AG08395 (cell line): Measurements from ENCODE around the gene LHX4.

Experiments used
- DNase-seq: peaks from one replicate; pipeline ENCODE4 v3.0.0; 2012; ENCODE audit warnings: mixed read lengths, low spot score

The LHX4 gene

GRCh38 chr1:180299479-180300221 is 69.6 kb downstream of the LHX4 start:
- no peak for DNase-seq

- no peak for DNase-seq
Measured at GRCh38 chr1:180301135-180301742, 71.2 kb downstream of the LHX4 start.

GRCh38 chr1:180309338-180309737 is 79.3 kb downstream of the LHX4 start:
- DNase-seq = peak; percentile 64

- DNase-seq = no peak
Measured at GRCh38 chr1:180310095-180310494, 80.0 kb downstream of the LHX4 start.

DNA sequence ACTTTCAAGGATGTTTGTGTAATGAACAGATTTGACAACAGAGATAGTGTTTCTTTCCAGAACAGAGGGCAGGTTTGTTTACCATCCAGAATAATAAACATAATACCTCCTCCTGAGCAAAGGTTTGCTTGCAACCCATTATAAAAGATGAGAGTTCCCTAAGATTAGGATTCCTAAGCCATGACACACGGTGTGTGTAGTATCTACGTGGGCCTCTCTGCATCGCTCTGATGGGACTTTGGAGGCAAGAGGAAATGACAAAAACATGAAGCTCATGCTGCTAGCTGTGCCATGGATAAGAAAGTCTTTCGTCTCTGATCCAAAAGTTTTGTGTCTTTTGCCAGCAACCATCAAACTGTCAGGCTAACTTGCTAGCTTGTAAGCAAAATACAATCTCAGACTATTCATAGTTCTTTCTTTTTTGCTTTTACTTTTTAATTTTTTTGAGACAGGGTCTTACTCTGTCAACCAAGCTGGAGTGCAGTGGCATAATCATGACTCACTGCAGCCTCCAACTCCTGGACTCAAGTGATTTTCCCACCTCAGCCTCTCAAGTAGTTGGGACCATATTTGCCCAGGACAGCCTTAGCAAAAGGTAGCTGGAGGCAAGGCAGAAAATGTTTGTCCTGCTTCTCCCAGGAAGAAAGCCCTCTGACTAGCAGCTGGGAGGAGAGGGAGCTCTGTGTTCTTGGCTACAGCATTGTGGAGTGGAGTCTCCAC is 81.1 kb downstream of the LHX4 start:
- DNase-seq = no peak

- no peak for DNase-seq
Measured at GRCh38 chr1:180312926-180313325, 82.9 kb downstream of the LHX4 start.

DNA sequence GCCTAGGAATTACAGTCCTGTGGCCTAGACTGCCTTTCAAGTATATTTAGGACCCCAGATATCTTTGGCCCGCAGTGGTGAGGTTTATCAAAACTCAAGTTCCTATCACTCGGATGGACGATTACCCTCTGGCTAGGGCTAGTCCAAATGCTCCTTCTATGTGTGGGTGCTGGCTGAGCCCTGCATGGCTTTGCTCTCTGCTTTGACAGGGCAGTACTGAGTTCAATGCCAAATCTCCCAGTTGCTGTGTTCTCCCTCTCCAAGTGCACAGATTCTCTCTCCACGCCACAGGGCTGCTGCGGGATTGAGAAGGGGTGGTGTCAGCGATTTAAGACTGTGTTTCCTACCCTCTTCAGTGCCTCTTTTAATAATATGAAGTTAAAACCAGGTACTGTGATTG is 97.0 kb downstream of the LHX4 start:
- DNase-seq = no peak
